Skeletal muscle tissue (tissue), 5 donors: ENCODE data around the gene PDPR. TPM values are rescaled to one million over a fixed set of nuclear protein-coding genes. Genes with fewer than 3 reads are reported as not detected.
"Not testable (repeated sequence)": the region's sequence is repeated elsewhere in the genome, so short reads cannot be mapped to it uniquely, and the experiment has no call there.

ENCODE experiments used
- H3K27ac ChIP-seq: one replicate; pipeline ENCODE4 v1.7.0; 2013; ENCODE audit warnings: mild to moderate bottlenecking, low read depth, low read length, inconsistent platforms
- H3K27me3 ChIP-seq, 3 donors: one replicate each; pipeline ENCODE4 v1.7.0; 2013; ENCODE audit warnings: low read length in 3 of 3; ENCODE audit not compliant: control insufficient read depth in 3 of 3, insufficient read depth in 3 of 3
- H3K36me3 ChIP-seq, 3 donors: one replicate each; pipeline ENCODE4 v1.7.0; 2013; ENCODE audit warnings: low read length in 3 of 3; ENCODE audit not compliant: control insufficient read depth in 3 of 3, insufficient read depth in 3 of 3
- H3K4me1 ChIP-seq, 3 donors: one replicate each; pipeline ENCODE4 v1.7.0; 2013; ENCODE audit warnings: low read length in 3 of 3, mild to moderate bottlenecking in 3 of 3; ENCODE audit not compliant: control insufficient read depth in 3 of 3, insufficient read depth in 3 of 3
- H3K4me3 ChIP-seq, 3 donors: one replicate each; pipeline ENCODE4 v1.7.0; 2013; ENCODE audit warnings: low read length in 3 of 3
- H3K9ac ChIP-seq, 3 donors: one replicate each; pipeline ENCODE4 v1.7.0; 2013; ENCODE audit warnings: low read length in 3 of 3, mild to moderate bottlenecking in 3 of 3, moderate library complexity in 2 of 3, low read depth in 1 of 3
- H3K9me3 ChIP-seq, 3 donors: one replicate each; pipeline ENCODE4 v1.7.0; 2013; ENCODE audit warnings: low read length in 3 of 3; ENCODE audit not compliant: control insufficient read depth in 3 of 3
- small RNA-seq: library from RNA; depleted of rRNA; stranded (forward); fragments of <200 nt; gene quantifications from one replicate; pipeline ENCODE3, GENCODE V24; 2014
- total RNA-seq: library from RNA; depleted of rRNA; stranded (reverse); fragments of >200 nt; gene quantifications from one replicate; pipeline ENCODE4 v1.2.3, GENCODE V29; 2014
- donor health status: Osteomylitis.

Gene PDPR
- total RNA-seq, 1 donor from 2014 or later: 16.2 TPM

- not testable (repeated sequence) for H3K27ac ChIP-seq, H3K4me1 ChIP-seq, H3K27me3 ChIP-seq, H3K9me3 ChIP-seq, H3K36me3 ChIP-seq, H3K4me3 ChIP-seq, H3K9ac ChIP-seq
These were observed 90.7 kb downstream of the PDPR start for GRCh38 chr16:70204668-70205405.

GRCh38 chr16:70206382-70206781 is 92.2 kb downstream of the PDPR start:
- not testable (repeated sequence) for H3K36me3 ChIP-seq, H3K4me1 ChIP-seq, H3K4me3 ChIP-seq, H3K27me3 ChIP-seq, H3K27ac ChIP-seq, H3K9ac ChIP-seq, H3K9me3 ChIP-seq

Small RNA genes within 50 kb of the gene (small RNA-seq; reads per million reads assigned to genes)
- gene AC009060.2: not detected

Other genes starting within 250 kb of the PDPR start
- under 0.01 TPM for gene CLEC18A, start 163.0 kb upstream of the PDPR start, total RNA-seq
- under 0.01 TPM for gene CLEC18C, start 59.5 kb downstream of the PDPR start, total RNA-seq
- 16.2 TPM for gene EXOSC6, start 137.6 kb downstream of the PDPR start, total RNA-seq
- gene AARS1, start 175.2 kb downstream of the PDPR start, total RNA-seq: 65.8 TPM
- 21.4 TPM for gene DDX19B, start 184.9 kb downstream of the PDPR start, total RNA-seq
- 38.1 TPM for gene DDX19A, start 232.6 kb downstream of the PDPR start, total RNA-seq